ENCODE measurements around the gene KCNB1.

Gene KCNB1

DNA sequence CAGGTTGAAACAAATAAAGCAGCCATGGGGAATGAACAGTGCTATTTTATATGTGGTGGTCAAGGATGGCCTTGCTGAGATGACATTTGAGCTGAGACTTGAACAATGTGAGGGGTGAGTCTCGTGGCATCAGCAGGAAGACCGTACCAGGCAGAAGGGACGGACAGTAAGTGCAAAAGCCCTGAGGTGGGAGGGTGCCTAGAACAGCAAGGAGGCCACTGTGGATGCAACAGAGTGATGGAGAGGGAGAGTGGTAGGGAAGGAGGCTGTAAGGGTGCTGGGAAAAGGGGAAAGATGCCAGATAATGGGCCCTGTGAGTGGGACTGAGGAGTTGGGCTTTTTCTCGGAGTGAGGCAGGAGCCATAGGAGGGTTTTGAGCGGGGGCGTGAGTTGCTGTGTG is 11.5 kb downstream of the KCNB1 start:
- Histone ChIP-seq H3K9me3 (no peaks in the 10 kb centered on the region), H3K36me3 (no peaks in the 10 kb centered on the region), H3K4me1 (peaks cover 8% of the 10 kb centered on the region), H3K4me3 (ENCODE audit: low read depth, low read length) (no peak overlapping the region), H3K27me3 (no peaks in the 10 kb centered on the region)
- DNase-seq = no peak
- TF ChIP-seq, protein P1, sequence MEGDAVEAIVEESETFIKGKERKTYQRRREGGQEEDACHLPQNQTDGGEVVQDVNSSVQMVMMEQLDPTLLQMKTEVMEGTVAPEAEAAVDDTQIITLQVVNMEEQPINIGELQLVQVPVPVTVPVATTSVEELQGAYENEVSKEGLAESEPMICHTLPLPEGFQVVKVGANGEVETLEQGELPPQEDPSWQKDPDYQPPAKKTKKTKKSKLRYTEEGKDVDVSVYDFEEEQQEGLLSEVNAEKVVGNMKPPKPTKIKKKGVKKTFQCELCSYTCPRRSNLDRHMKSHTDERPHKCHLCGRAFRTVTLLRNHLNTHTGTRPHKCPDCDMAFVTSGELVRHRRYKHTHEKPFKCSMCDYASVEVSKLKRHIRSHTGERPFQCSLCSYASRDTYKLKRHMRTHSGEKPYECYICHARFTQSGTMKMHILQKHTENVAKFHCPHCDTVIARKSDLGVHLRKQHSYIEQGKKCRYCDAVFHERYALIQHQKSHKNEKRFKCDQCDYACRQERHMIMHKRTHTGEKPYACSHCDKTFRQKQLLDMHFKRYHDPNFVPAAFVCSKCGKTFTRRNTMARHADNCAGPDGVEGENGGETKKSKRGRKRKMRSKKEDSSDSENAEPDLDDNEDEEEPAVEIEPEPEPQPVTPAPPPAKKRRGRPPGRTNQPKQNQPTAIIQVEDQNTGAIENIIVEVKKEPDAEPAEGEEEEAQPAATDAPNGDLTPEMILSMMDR (IDR thresholded peaks at IDR 0.05; ENCODE audit: low read depth, low read length) = no peak

DNA sequence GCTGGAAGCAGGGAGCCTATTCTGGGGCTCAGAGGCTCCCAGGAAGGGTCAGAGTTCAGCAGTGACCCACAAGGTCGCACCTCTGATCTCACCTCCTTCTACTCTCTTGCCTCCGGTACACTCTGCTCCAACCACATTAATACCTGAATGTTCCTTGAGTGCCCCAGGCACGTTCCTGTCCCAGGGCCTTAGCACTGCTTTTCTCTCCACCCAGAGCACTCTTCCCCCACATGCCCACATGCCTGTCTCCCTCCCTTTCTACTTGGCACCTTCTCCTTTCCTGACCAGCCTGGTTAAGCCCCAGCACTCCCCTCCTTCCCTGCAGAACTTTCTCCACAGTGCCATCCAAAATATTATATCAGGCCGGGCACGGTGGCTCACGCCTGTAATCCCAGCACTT is 13.4 kb downstream of the KCNB1 start:
- DNase-seq = no peak
- TF ChIP-seq, protein P1 (IDR thresholded peaks at IDR 0.05; ENCODE audit: low read depth, low read length) = no peak
- H3K4me3 ChIP-seq (ENCODE audit: low read depth, low read length) = no peak overlapping the region
- H3K4me1 ChIP-seq = no peaks in the 10 kb centered on the region
- H3K9me3 ChIP-seq = no peaks in the 10 kb centered on the region
- no peaks in the 10 kb centered on the region for H3K36me3 ChIP-seq
- no peaks in the 10 kb centered on the region for H3K27me3 ChIP-seq

DNA sequence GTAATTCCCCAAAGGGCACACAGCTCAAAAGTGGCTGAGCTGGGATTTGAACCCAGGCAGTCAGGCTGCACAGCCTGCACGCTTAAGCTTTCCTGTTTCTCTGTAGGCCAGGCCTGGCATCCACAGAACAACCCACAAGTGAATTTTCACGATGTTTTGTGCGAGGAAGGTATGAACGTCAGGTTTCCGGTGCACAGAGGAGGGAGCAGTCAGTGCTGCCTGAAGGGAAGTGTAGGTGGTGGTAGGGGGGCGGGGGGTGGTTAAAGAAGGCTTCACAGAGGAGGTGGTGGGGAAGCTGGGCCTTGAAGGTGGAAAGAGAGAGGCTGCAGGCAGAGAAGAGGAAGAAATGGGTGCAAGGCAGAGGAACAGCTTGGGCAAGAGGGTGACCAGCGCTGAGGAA is 14.1 kb downstream of the KCNB1 start:
- no peaks in the 10 kb centered on the region for H3K36me3 ChIP-seq
- H3K27me3 ChIP-seq = no peaks in the 10 kb centered on the region

GRCh38 chr20:49466114-49466912 is 16.2 kb downstream of the KCNB1 start:
- Histone ChIP-seq H3K27me3 (no peaks in the 10 kb centered on the region), H3K36me3 (no peaks in the 10 kb centered on the region), H3K9me3 (no peaks in the 10 kb centered on the region), H3K4me1 (no peaks in the 10 kb centered on the region), H3K4me3 (ENCODE audit: low read depth, low read length) (no peak overlapping the region)
- TF ChIP-seq, protein P1 (IDR thresholded peaks at IDR 0.05; ENCODE audit: low read depth, low read length) = no peak
- no peak for DNase-seq

More for the DNA sequence above, 14.1 kb downstream of the KCNB1 start:
- Histone ChIP-seq H3K9me3 (no peaks in the 10 kb centered on the region), H3K4me1 (no peaks in the 10 kb centered on the region), H3K4me3 (ENCODE audit: low read depth, low read length) (no peak overlapping the region)
- TF ChIP-seq, protein P1 (IDR thresholded peaks at IDR 0.05; ENCODE audit: low read depth, low read length) = no peak
- DNase-seq = no peak

GRCh38 chr20:49464556-49464955 is 17.9 kb downstream of the KCNB1 start:
- Histone ChIP-seq H3K27me3 (no peaks in the 10 kb centered on the region), H3K9me3 (no peaks in the 10 kb centered on the region), H3K36me3 (no peaks in the 10 kb centered on the region), H3K4me1 (no peaks in the 10 kb centered on the region), H3K4me3 (ENCODE audit: low read depth, low read length) (no peak overlapping the region)
- TF ChIP-seq, protein P1 (IDR thresholded peaks at IDR 0.05; ENCODE audit: low read depth, low read length) = no peak
- no peak for DNase-seq

DNA sequence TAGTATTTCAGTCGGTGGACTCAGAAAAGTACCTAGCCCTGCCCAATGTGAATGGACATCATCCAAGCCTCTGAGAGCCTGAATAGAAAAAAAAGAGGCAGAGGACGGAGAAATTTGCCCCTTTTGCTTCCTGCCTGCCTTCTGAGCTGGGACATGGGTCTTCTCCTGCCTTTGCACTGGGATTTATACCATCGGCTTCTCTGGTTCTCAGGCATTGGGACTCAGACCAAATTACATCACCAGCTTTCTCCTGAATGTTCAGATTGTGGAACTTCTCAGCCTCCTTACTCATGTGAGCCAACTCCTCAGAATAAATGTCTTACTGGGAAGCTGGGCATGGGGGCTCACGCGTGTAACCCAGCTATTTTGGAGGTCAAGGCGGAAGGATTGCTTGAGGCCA is 19.8 kb downstream of the KCNB1 start:
- Histone ChIP-seq H3K9me3 (no peaks in the 10 kb centered on the region), H3K4me1 (no peaks in the 10 kb centered on the region), H3K27me3 (no peaks in the 10 kb centered on the region), H3K4me3 (ENCODE audit: low read depth, low read length) (no peak overlapping the region), H3K36me3 (no peaks in the 10 kb centered on the region)
- no peak for DNase-seq
- TF ChIP-seq, protein P1 (IDR thresholded peaks at IDR 0.05; ENCODE audit: low read depth, low read length) = no peak
